ENCODE measurements around the gene TMEM106C. TPM values are rescaled to one million over a fixed set of nuclear protein-coding genes. Genes with fewer than 3 reads are reported as not detected.

TMEM106C gene
- total RNA-seq = 37.5 TPM
- long read RNA-seq, transcript TMEM106C-201 (8 exons, 1,394 nt) = major isoform, 23 of 44 reads
- long read RNA-seq, transcript TMEM106C-220 (8 exons, 810 nt) = minor isoform, 15 of 44 reads
- long read RNA-seq, partial matches to known transcripts = 4 of 44 reads
- long read RNA-seq, other reads (novel, unspliced or antisense) = 0 of 44 reads

DNA sequence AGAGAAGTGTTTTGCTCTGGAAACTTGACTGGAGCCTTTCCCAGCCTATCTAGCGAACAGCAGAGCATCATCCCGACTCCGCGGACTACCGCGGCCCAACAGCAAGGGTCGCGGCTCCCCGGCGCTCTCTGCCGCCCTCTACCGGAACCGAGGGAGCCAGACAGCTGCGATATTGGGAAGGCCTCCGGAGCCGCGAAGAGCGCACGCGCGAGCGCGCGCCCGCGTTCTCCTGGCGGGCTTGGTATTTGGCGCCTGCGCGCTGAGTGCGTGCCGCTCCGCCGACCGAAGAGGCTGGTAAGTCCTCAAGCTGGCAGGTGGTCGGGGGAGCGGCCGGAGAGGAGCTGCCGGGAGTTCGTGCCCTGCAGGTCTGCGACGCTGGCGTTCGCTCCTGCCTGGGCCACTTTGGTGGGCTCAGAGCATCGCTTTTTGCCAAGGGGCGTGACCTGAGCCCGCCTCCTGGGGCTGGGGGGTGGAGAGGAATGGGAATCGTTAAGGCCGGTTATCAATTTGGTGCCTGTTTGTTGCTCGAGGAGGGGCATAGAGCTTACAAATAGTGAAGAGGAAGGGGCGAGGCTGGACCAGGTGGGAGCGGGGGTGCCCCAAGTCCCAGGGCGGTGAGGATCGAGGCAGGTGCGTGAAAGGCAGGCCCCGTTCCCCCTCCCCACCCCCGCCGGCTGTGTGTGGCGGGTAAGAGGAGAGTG is at the start of gene TMEM106C:
Gene TMEM106C (plus strand): TSS at position 257 of the 701 bp plus-strand sequence. CDS start 641 bp downstream, outside the sequence.
- peak; percentile 96 for DNase-seq (ENCODE audit: low spot score)
- intact Hi-C loops (cut with DNase I) = no loop called here

GRCh38 chr12:47920913-47921312 is 42.5 kb upstream of the TMEM106C start:
- intact Hi-C loops (cut with DNase I) = no loop called here
- no peak for DNase-seq (ENCODE audit: low spot score)

DNA sequence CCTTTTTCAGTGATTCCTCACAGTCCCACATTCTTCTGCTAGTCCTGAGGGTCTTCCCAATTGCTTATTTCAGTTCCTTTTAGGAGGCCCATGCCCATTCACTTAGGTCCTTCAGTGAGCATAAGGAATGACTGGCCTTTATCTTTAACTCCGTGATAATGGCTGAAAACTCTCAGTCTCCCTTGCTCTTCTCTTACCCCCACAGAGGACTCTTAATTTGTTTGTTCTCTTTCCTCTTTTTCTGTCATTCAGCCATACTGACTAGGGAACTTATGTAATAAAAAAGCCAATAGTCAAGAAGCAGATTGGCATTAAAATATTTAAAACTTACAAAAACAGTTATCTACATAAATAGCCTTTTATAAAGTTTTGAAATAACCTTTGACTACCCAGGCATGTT is 41.5 kb upstream of the TMEM106C start:
- intact Hi-C loops (cut with DNase I) = no loop called here
- DNase-seq (ENCODE audit: low spot score) = no peak

GRCh38 chr12:47927346-47927745 is 36.0 kb upstream of the TMEM106C start:
- no peak for DNase-seq (ENCODE audit: low spot score)
- intact Hi-C loops (cut with DNase I) = no loop called here

DNA sequence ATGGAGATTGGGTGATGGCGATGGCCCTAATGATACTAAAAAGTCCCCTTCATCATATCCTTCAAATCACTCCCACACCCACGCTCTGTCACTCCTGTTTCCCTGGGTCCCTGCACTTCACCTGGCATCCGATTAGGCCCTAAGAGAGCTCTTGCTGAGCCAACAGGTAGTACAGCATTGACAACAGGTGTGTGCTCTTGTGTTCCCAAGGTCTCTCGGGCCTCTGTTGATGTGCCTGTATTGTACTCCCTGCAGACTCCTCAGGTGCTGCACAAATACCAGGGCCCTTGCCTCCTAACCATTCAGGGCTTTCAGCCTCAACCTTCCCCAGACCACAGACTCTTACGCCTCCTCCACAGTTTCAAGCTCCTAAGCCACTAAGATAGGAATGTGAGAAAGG is 32.8 kb upstream of the TMEM106C start:
- DNase-seq (ENCODE audit: low spot score) = no peak
- intact Hi-C loops (cut with DNase I) = loop anchor here (10.0 kb wide), 1 partner anchor 146 kb away; no protein-coding TSS in a partner anchor

GRCh38 chr12:47931187-47931586 is 32.2 kb upstream of the TMEM106C start:
- DNase-seq (ENCODE audit: low spot score) = no peak
- intact Hi-C loops (cut with DNase I) = loop anchor here (10.0 kb wide), 1 partner anchor 146 kb away; no protein-coding TSS in a partner anchor

- intact Hi-C loops (cut with DNase I) = loop anchor here (10.0 kb wide), 1 partner anchor 150 kb away; no protein-coding TSS in a partner anchor
- DNase-seq (ENCODE audit: low spot score) = peak; percentile 84
These were observed 28.2 kb upstream of the TMEM106C start for GRCh38 chr12:47935184-47935583.

DNA sequence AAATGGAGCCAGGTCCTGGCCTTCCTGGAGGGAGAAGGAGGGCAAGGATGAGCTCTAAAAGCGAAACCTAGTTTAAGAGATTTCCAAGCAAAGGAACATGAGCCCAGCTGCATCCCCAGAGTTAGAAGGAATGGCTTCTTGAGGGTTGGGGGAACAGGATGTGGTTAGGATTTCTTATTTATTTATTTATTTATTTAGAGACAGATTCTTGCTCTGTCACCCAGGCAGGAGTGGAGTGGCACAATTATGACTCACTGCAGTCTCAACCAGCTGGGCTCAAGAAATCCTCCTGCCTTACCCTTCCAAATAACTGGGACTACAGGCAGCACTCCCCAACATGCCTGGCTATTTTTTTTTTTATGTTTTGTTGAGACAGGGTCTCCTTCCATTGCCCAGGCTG is 25.3 kb upstream of the TMEM106C start:
- DNase-seq (ENCODE audit: low spot score) = no peak
- intact Hi-C loops (cut with DNase I) = loop anchor here (10.0 kb wide), 1 partner anchor 153 kb away; no protein-coding TSS in a partner anchor

DNA sequence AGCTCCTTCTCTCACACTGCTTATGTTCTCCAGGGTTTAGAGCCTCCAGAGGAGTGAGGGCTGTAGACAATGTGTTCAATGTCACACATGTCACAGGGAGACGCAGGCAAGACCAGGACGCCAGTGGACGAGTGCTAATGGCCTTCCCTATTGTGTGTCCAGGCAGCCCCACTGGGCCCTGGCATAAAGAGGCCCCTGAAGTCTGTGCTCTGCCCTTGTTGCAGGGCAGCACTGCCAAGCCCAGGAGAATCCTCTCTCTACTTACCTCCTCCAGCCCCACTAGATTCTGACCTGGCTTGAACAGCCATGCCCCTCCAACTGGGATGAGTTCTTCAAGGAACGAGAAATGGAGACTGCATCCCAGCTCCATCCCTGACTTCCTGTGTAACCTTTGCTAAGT is 24.8 kb upstream of the TMEM106C start:
- no peak for DNase-seq (ENCODE audit: low spot score)
- intact Hi-C loops (cut with DNase I) = loop anchor here (10.0 kb wide), 1 partner anchor 154 kb away; no protein-coding TSS in a partner anchor

DNA sequence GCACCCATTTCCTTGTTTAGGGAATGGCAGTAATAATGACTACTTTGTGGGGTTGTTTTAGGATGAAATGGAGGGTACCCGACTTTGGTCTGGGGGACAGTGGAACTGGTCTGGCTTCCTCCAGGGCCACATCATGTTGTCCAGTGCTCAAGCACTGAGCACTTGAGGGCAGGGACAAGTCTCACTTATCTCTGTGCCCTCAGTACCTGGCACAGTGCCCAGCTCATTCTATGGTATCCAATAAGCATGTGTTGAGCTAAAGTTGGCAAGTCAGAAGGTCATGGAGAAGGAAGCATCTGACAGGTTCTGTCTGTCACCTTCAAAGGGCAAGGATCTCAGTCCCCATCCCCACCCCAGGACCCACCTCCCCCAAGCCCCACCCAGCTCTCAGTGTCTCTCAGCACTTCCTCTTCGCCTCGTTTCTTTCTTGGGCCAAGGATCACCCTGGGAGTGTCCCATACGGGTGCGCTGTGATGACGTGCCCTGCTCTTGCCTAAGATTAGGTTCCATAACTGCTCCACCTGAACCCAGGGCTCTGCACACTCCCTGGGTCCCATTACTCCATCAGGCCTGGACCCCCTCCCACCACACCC is 24.3 kb upstream of the TMEM106C start:
- intact Hi-C loops (cut with DNase I) = loop anchor here (10.0 kb wide), 1 partner anchor 154 kb away; no protein-coding TSS in a partner anchor
- no peak for DNase-seq (ENCODE audit: low spot score)

- no peak for DNase-seq (ENCODE audit: low spot score)
- intact Hi-C loops (cut with DNase I) = no loop called here
These were observed 22.5 kb upstream of the TMEM106C start for GRCh38 chr12:47940773-47941474.

GRCh38 chr12:47941475-47941780 is 22.0 kb upstream of the TMEM106C start:
- intact Hi-C loops (cut with DNase I) = no loop called here
- DNase-seq (ENCODE audit: low spot score) = no peak

GRCh38 chr12:47941871-47942613 is 21.4 kb upstream of the TMEM106C start:
- DNase-seq (ENCODE audit: low spot score) = no peak
- intact Hi-C loops (cut with DNase I) = no loop called here

DNA sequence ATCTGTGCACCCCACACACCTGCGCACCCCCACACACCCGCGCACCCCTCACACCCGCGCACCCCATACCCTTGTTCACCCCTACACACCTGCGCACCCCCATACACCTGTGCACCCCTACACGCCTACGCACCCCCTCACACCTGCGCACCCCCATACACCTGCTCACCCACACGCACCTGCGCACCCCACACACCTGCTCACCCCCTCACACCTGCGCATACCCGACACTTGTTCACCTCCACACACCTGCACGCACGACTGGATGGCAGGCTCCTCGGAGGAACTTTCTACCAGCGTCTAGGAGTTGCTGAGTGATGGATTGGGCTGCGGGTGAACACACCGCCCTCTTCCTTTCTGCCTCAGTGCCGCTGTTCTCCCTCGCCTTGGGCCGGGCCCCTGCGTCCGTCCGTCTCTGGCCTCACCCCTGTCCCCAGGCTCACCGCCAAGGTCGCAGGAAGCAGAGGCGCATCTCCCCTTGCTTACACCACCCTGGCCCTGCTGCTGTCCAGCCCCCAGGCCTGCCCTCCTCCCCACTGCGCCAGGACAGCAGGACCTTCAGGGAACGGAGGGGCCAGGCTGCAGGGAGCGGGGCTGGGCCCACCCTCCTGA is 20.7 kb upstream of the TMEM106C start:
- intact Hi-C loops (cut with DNase I) = no loop called here
- DNase-seq (ENCODE audit: low spot score) = no peak

DNA sequence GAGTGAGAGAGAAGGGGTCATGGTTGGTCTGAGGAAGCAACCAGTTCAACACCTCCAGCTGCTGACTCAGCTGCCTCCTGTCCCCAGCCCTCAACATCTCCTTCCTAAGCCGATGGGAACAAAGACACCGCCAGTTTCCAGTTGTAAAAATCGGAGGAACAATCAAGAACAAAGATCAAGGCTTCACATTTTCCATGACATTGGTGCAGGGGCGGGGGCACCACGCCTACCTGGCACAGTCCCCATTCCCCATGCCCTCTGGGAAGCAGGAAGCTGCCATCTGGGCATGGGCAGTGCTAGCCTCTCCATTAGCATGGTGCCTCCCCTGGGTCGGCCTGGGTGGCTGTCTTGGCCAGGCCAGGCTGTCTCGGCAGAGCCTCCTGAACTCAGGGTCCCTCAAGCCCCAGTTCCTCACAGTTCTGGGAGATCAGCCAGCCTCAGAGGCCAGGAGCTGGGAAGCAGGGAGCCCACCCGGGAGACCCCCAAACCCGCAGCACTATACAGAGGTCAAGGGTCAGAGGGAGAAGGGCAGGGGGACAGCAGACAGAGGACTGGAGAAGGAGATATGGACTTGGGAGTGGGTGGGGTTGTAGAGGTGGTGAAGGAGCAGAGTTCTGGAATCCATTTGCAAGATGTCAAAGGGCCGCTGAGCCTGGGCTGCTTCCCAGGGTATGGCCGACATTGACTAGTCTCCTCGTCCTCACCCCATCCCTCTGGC is 19.6 kb upstream of the TMEM106C start:
- intact Hi-C loops (cut with DNase I) = no loop called here
- DNase-seq (ENCODE audit: low spot score) = no peak

DNA sequence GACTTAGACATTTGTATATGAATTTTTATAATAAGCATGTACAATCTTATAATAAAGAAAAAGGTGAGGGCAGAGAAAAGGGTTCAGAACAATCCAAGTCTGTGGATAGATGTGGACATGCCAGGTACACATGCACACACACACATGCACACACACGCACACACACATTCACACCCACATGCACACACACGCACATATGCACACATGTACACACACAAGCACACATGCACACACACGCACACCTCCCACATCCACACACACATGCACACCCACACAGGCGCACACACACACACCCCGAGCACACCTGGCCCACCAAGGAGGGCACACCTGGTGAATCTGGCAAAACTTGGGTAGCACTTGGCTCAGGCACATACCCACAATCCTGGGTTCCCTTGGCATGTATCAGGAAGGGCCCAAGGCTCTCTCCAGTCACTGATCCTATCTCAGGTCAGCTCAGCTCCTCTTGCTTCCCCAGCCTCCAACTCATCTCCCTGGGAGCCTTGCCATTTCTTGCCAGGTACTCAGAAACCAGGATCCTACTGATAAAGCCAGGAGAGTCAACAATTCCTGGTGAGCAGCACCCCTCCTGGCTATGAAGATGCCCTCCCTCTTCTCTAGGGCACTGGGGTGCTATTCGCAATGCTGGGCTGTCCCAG is 18.6 kb upstream of the TMEM106C start:
- no peak for DNase-seq (ENCODE audit: low spot score)
- intact Hi-C loops (cut with DNase I) = loop anchor here (5.0 kb wide), 1 partner anchor 38 kb away; no protein-coding TSS in a partner anchor

- intact Hi-C loops (cut with DNase I) = loop anchor here (5.0 kb wide), 1 partner anchor 38 kb away; no protein-coding TSS in a partner anchor
- DNase-seq (ENCODE audit: low spot score) = no peak
These were observed 18.1 kb upstream of the TMEM106C start for GRCh38 chr12:47945341-47945728.
